Umbilical cord (tissue), 2 donors: Measurements from ENCODE around the gene GYG2. TPM values are rescaled to one million over a fixed set of nuclear protein-coding genes. Genes with fewer than 3 reads are reported as not detected.
A peak's percentile ranks its signal among the peaks of the same experiment; 100 is the strongest.
"Not testable (repeated sequence)": the region's sequence is repeated elsewhere in the genome, so short reads cannot be mapped to it uniquely, and the experiment has no call there.

Experiments
- DNase-seq: peaks from one replicate; pipeline ENCODE4 v3.0.0-alpha.2; 2015; ENCODE audit warnings: low spot score
- total RNA-seq: library from RNA; depleted of rRNA; stranded (reverse); fragments of >200 nt; gene quantifications from one replicate; pipeline ENCODE4 v1.2.3, GENCODE V29; 2014; ENCODE audit warnings: low replicate concordance; ENCODE audit not compliant: insufficient read depth

GYG2 gene
- 9.6 TPM for total RNA-seq

- peak; percentile 48 for DNase-seq
Measured at GRCh38 chrX:2828344-2828958, at the start of gene GYG2. Gene GYG2, plus strand, starts transcription at chrX:2828930. Its CDS starts 1,259 bp downstream, at chrX:2830189.

- not testable (repeated sequence) for DNase-seq
Measured at GRCh38 chrX:2780472-2781225, 48.1 kb upstream of the GYG2 start.

- DNase-seq, result no peak
Measured at GRCh38 chrX:2781226-2781571, 47.5 kb upstream of the GYG2 start.

GRCh38 chrX:2781698-2782097 is 47.0 kb upstream of the GYG2 start:
- DNase-seq, result no peak

GRCh38 chrX:2782171-2782570 is 46.6 kb upstream of the GYG2 start:
- DNase-seq, result no peak

GRCh38 chrX:2782778-2783177 is 46.0 kb upstream of the GYG2 start:
- no peak for DNase-seq

DNA sequence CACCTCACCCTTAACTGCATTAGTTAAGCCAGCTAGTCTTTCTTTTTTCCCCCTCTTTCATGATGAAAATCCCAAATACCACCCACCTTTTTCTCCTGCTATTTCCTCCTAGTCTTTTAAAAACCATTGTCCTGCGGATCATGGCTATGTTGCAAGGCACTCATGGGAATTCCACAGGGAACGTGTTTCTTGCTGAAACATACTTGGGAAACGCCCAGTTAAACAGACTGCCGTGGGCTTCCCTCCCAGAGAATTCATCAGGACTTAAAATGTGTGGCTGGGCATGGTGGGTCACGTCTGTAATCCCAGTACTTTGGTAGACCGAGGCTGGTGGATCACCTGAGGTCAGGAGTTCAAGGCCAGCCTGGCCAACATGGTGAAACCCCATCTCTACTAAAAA is 44.7 kb upstream of the GYG2 start:
- no peak for DNase-seq

GRCh38 chrX:2785538-2785937 is 43.2 kb upstream of the GYG2 start:
- DNase-seq, result no peak

DNA sequence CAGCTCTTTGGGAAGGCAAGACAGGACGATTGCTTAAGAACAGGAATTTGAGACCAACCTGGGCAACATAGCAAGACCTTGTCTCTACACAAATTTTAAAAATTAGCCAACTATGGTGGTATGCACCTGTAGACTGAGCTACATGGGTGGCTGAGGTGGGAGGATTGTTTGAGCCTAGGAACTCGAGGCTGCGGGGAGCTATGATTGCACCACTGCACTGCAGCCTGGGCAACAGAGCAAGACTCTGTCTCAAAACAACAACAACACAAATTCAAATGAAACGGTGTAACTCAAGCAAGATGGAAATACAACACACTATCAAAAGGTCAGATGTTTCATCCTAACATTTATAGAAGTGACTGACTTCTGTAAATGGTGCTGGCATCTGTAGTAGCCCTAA is 39.8 kb upstream of the GYG2 start:
- no peak for DNase-seq

DNA sequence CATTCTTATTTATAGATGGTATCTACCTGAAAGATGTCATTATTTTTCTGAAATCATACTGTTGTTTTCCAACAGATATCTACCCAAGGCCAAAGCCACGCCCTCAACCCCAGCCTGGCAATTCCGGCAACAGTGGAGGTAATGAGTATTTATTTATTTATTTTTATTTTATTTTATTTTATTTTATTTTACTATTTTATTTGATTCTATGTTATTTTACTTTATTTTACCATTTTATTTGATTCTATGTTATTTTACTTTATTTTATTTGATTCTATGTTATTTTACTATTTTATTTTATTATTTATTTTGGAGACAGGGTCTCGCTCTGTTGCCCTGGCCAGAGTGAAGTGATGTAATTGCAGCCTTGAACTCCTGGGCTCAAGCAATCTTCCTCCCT is 39.2 kb upstream of the GYG2 start:
- no peak for DNase-seq

GRCh38 chrX:2793752-2794151 is 35.0 kb upstream of the GYG2 start:
- no peak for DNase-seq

- DNase-seq, result no peak
Measured at GRCh38 chrX:2794336-2794735, 34.4 kb upstream of the GYG2 start.

GRCh38 chrX:2796808-2797207 is 31.9 kb upstream of the GYG2 start:
- DNase-seq, result peak; percentile 10

DNA sequence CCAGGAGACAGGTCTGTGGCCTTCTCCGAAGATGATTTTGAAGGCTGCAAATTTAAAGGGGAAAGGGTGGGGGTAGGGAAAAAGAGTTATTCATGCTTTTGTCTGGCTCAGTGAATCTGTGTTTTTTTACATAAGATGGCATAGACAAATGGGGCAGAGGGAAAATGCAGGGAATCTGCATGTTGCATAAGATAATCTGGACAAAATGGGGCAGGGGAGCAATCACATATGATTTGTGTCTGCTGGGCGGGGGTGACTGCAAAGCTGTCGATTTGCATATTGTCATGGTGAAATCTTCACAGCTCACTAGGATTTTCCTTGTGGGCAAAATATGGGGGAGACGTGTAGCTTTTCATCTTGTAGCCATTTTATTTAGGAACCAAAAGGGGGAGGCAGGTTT is 29.4 kb upstream of the GYG2 start:
- no peak for DNase-seq

DNA sequence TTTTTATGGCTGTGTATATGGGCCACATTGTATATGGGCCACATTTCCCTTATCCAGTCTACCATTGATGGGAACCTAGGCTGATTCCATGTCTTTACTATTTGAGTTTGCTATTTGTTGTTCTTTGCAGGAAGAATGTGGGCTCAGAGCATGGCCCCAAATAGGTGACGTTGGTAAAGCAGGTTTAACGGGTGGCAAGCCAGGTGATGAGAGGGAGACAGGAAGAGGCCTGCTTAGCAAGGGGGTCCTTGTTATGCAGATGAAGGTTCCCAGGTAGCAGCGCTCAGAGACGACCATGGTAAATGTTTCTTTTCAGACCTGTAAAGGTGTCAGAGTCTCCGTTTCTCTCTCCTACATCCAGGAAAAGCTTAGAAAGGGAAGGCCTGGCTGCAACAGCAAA is 28.8 kb upstream of the GYG2 start:
- DNase-seq, result not testable (repeated sequence)

DNA sequence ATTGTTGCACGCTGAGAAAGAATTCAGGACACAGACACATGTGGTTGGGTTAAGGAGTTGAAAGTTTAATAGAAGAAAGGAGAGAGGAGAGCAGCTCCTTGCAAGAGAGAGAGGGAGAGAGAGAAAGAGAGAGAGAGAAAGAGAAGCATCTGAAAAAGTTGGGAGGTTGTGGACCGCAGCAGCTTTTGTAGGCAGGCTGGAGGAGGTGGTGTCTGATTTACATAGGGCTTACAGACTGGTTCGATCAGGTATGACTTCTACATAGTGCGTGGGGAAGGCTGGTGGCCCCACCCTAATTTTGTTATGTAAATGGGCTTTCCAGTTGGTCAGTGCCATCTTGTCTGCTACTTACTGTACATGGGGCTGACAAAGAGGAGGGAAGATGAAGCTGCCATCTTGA is 27.5 kb upstream of the GYG2 start:
- no peak for DNase-seq

DNA sequence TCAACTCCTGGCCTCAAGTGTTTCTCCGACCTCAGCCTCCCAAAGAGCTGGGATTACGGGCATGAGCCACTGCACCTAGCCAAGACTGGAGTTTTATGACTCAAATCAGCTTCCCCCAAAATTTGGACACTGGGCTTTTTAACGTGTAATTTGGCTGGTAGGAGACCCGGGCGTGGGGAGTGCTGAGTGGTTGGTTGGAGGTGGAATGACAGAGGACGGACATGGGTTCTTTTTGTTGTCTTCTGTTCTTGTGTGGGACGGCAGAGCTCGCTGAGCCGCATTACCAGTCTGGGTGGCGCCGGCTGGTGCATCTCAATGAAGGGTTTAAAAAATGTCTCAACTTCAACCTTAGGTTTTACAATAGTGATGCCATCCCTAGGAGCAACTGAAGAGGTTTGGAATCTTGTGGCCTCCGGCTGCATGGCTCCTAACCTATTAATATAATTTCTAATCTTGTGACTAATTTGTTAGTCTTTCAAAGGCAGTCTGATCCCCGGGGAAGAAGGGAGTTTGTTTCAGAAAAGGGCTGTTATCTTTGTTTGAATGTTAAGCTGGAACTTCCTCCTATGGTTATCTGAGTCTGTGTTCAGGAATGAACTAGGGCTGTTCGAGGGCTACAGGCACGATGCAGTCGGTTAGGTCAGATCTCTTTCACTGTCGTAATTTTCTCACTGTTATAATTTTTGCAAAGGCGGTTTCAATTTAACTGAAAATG is 26.2 kb upstream of the GYG2 start:
- peak; percentile 50 for DNase-seq

- DNase-seq, result peak; percentile 38
Measured at GRCh38 chrX:2803486-2803885, 25.2 kb upstream of the GYG2 start.

DNA sequence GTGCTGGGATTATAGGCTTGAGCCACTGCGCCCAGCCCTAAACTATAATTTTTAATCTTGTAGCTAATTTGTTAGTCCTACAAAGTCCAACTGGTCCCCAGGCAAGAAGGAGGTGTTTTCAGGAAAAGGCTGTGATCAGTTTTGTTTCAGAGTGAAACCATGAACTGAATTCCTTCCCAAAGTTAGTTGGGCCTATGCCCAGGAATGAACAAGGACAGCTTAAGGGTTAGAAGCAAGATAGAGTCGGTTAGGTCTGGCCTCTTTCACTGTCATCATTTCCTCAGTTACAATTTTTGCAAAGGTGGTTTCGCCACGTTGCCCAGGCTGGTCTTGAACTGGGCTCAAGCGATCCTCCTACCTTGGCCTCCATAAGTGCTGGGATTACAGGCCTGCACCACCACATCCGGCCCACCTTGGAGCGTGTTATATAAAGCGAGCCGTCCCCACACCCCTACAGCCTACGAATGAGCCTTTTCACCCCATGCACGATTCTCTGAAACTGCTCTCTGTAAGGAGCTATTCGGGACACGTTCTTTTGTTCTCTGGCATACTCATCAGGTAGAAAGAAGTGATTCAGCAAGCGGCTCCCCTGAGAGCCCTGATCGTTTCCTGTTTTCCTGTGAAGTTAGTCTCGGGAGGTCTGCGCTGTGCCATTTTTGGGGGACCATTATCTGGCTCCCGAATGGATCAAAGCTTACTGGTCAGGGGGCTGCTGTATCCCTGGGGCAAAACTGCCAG is 24.5 kb upstream of the GYG2 start:
- DNase-seq, result peak; percentile 35

- peak; percentile 75 for DNase-seq
Measured at GRCh38 chrX:2804858-2805257, 23.9 kb upstream of the GYG2 start.

DNA sequence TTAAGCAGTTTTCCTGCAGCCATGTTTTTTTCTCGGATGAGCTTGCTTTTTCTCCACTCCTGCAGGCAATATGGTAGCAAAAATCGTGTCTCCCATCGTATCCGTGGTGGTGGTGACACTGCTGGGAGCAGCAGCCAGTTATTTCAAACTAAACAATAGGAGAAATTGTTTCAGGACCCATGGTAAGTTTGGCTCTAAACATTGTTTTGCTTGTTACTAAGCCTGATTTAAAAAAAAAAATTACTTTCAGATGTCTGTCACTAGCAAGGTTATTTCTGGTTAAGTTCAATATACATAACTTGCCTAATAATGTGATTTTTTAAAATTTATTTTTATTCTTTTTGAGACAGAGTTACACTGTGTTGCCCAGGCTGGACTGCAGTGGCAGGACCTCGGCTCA is 17.5 kb upstream of the GYG2 start:
- DNase-seq, result no peak
